Measurements from ENCODE around the gene ASB1. TPM values are rescaled to one million over a fixed set of nuclear protein-coding genes. Genes with fewer than 3 reads are reported as not detected.

The ASB1 gene
- total and polyA plus RNA-seq, 7 donors, result 3.5 to 36.0 (median 14.0) TPM

DNA sequence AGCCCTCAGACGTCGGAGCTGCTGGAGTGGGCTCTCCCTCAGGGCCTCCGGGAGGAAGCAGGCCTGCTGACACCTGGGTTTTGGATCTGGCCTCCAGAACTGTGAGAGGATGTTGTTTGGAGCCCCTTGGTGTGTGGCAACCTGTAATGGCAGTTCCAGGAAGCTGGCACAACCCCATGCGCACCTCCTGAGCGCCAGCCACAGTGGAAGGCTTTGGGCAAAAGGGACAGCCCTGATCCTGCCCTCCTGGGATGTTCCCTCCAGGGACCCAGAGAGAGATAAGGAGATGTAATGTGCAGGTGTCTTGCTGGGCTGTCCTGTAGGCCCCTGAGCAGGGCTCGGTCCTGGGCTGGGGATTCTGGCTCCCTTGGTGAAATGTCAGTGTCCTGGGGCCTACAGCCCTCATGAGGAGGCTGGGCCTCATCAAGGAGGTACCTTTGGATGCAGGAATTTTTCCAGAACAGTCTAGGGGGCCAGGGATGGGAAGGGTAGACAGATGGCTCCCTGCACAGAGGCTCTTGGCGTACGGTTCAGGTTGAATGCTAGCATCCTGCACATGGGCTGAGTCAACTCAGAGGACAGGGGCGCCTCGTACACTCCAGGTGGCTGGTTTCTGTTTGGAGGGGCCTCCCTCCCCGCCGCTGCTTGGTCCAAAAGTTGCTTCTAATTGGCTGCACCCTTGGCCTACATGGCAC lies 61.1 kb downstream of the ASB1 start:
- Histone ChIP-seq H3K4me1 (peaks cover 0 to 19% (median 12%) of the 10 kb centered on the region in 4 donors), H3K9me3 (no peaks in the 10 kb centered on the region), H3K27me3 (no peaks in the 10 kb centered on the region), H3K36me3 (no peaks in the 10 kb centered on the region), H3K4me3 (no peak overlapping the region), H3K27ac (no peak overlapping the region)
- intact Hi-C loops (cut with DNase I), result no loop called here
- WGBS, 2 donors, result 92 to 94% methylated on average over 12 of the region's 12 CpGs
- TF ChIP-seq POLR2AphosphoS5 (IDR thresholded peaks at IDR 0.05) (no peak), POLR2A (IDR thresholded peaks at IDR 0.05) (no peak), EP300 (IDR thresholded peaks at IDR 0.05) (no peak)
- TF ChIP-seq, protein P1, sequence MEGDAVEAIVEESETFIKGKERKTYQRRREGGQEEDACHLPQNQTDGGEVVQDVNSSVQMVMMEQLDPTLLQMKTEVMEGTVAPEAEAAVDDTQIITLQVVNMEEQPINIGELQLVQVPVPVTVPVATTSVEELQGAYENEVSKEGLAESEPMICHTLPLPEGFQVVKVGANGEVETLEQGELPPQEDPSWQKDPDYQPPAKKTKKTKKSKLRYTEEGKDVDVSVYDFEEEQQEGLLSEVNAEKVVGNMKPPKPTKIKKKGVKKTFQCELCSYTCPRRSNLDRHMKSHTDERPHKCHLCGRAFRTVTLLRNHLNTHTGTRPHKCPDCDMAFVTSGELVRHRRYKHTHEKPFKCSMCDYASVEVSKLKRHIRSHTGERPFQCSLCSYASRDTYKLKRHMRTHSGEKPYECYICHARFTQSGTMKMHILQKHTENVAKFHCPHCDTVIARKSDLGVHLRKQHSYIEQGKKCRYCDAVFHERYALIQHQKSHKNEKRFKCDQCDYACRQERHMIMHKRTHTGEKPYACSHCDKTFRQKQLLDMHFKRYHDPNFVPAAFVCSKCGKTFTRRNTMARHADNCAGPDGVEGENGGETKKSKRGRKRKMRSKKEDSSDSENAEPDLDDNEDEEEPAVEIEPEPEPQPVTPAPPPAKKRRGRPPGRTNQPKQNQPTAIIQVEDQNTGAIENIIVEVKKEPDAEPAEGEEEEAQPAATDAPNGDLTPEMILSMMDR (IDR thresholded peaks at IDR 0.05), result no peak
- DNase-seq, result peak; percentile 53

DNA sequence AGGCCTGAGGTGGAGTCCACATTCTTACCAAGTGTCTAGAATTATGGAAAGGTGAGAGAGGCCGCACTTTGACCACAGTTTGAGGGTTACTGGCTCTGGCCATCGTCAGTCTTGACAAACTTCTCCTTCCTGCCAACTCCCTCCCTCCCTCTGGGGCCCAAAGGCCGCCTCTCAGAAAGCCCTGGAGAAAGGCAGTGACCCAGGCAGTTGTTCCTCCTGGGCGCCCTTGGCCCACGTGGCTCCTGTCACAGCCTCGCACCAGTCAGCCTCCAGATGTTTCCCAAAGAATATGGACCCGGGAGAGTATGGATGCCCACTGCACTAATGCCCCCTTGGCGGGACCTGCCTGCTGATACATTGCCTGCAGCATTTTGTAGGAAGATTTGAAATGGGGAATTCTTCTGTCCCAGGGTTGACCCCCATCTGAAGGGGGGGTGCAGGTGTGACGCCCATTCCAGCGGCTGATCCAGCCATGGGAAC lies 61.7 kb downstream of the ASB1 start:
- no peaks in the 10 kb centered on the region for H3K27me3 ChIP-seq
- WGBS, 2 donors, result 85% methylated on average over 10 of the region's 10 CpGs
- no peak for DNase-seq
- no peak overlapping the region for H3K4me3 ChIP-seq
- TF ChIP-seq, protein P1 (IDR thresholded peaks at IDR 0.05), result no peak
- peak in 2 of 4 donors; percentile 43 to 58 for TF ChIP-seq POLR2AphosphoS5 (IDR thresholded peaks at IDR 0.05)
- no peaks in the 10 kb centered on the region for H3K36me3 ChIP-seq
- peaks cover 0 to 25% (median 18%) of the 10 kb centered on the region in 4 donors for H3K4me1 ChIP-seq
- intact Hi-C loops (cut with DNase I), result no loop called here
- H3K27ac ChIP-seq, result no peak overlapping the region
- no peaks in the 10 kb centered on the region for H3K9me3 ChIP-seq

DNA sequence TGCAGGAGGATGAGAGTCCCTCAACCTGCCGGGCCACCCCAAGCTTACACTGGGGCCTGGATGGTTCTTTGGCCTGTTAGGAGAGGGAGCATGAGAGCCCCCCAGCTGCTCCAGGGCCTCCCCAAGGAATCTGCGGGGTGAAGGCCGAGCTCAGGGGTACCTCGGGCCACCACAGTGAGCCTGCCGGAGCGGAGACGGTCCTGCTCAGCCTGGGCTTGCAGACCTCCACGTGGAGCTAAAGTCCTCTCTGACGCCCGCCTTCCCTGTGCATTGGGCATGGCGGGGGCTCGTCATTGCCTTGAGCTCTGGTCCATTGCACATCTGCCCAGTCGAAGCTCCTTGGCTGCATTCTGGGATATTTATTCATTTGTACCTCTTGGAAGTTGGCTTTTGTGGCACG lies 62.7 kb downstream of the ASB1 start:
- intact Hi-C loops (cut with DNase I), result no loop called here
- DNase-seq, result no peak
- 91 to 92% methylated on average over 14 of the region's 14 CpGs for WGBS, 2 donors

DNA sequence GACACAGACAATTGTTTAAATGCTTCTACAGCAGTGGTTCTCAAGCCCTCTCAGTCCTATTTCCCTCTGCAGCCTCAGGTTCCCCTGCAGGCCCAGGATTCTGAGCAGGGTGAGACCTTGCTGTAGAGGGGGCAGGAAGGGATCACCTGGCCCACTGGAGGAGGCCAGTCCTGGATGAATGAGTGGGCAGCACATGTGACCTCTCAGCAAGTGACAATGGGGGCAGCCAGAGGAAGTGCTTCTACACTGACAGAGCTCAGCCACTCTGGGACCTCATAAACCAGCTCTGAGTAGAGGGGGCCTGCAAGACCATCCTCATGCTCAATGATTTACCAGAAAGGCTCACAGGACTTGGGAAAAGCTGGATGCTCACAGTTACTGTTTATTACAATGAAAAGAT lies 63.2 kb downstream of the ASB1 start:
- TF ChIP-seq POLR2A (IDR thresholded peaks at IDR 0.05) (no peak), POLR2AphosphoS5 (IDR thresholded peaks at IDR 0.05) (no peak), EP300 (IDR thresholded peaks at IDR 0.05) (no peak)
- TF ChIP-seq, protein P1 (IDR thresholded peaks at IDR 0.05), result no peak
- intact Hi-C loops (cut with DNase I), result no loop called here
- Histone ChIP-seq H3K4me3 (no peak overlapping the region), H3K36me3 (no peaks in the 10 kb centered on the region), H3K9me3 (no peaks in the 10 kb centered on the region), H3K27me3 (no peaks in the 10 kb centered on the region), H3K27ac (no peak overlapping the region), H3K4me1 (peaks cover 0 to 33% (median 23%) of the 10 kb centered on the region in 4 donors)
- DNase-seq, result no peak

More for the DNA sequence above, 62.7 kb downstream of the ASB1 start:
- Histone ChIP-seq H3K36me3 (no peaks in the 10 kb centered on the region), H3K27me3 (no peaks in the 10 kb centered on the region), H3K27ac (no peak overlapping the region), H3K4me3 (no peak overlapping the region), H3K9me3 (no peaks in the 10 kb centered on the region), H3K4me1 (peaks cover 0 to 33% (median 23%) of the 10 kb centered on the region in 4 donors)
- TF ChIP-seq, protein P1 (IDR thresholded peaks at IDR 0.05), result no peak
- no peak for TF ChIP-seq EP300 (IDR thresholded peaks at IDR 0.05)
- TF ChIP-seq POLR2A (IDR thresholded peaks at IDR 0.05), result no peak
- no peak for TF ChIP-seq POLR2AphosphoS5 (IDR thresholded peaks at IDR 0.05)
